Activated CD8-positive, alpha-beta T cell treated with anti-CD3 and anti-CD28 coated beads, Interleukin-2, amount 10 ng/mL, durations not matched to agents 7 days and 5 days (primary cell): ENCODE measurements around the gene FNBP1. TPM values are rescaled to one million over a fixed set of nuclear protein-coding genes. Genes with fewer than 3 reads are reported as not detected.

Experiments used
- ATAC-seq: fragments of 150-1000 bp; cut with Tn5 transposase; one replicate; pipeline ENCODE4 v1.10.0; 2021; ENCODE audit warnings: moderate library complexity
- CTCF ChIA-PET: fragments of 350-600 bp; sonication (Branson Sonifier 250); formaldehyde crosslinking; loops from one replicate; lab custom pipeline; 2021; ENCODE audit warnings: antibody characterized with exemption; lab: Charles Lee
- POLR2A ChIA-PET: fragments of 350-600 bp; sonication (Branson Sonifier 250); formaldehyde crosslinking; loops from one replicate; lab custom pipeline; 2021; ENCODE audit warnings: antibody characterized with exemption; lab: Charles Lee
- DNase-seq: peaks from one replicate; pipeline ENCODE4 v3.0.0-alpha.2; 2020
- H3K27ac Mint-ChIP-seq: one replicate; pipeline ENCODE4 v1.8.0; 2021; ENCODE audit warnings: mild to moderate bottlenecking, mixed read lengths
- H3K27me3 Mint-ChIP-seq: one replicate; pipeline ENCODE4 v1.8.0; 2021; ENCODE audit warnings: low read depth, mixed read lengths
- H3K36me3 Mint-ChIP-seq: one replicate; pipeline ENCODE4 v1.8.0; 2021; ENCODE audit warnings: low read depth, mixed read lengths
- H3K4me1 Mint-ChIP-seq: one replicate; pipeline ENCODE4 v1.8.0; 2021; ENCODE audit warnings: low read depth, mixed read lengths
- H3K4me3 Mint-ChIP-seq: one replicate; pipeline ENCODE4 v1.8.0; 2021; ENCODE audit warnings: mild to moderate bottlenecking, mixed read lengths
- H3K9me3 Mint-ChIP-seq: one replicate; pipeline ENCODE4 v1.8.0; 2022; ENCODE audit warnings: mixed read lengths; ENCODE audit not compliant: insufficient read depth
- total RNA-seq, 2 experiments: library from RNA; stranded (reverse); gene quantifications; one replicate each; pipeline ENCODE4 v1.2.3, GENCODE V29; 2021

The FNBP1 gene
- total RNA-seq, 2 experiments from 2014 or later = 173 to 176 TPM

DNA sequence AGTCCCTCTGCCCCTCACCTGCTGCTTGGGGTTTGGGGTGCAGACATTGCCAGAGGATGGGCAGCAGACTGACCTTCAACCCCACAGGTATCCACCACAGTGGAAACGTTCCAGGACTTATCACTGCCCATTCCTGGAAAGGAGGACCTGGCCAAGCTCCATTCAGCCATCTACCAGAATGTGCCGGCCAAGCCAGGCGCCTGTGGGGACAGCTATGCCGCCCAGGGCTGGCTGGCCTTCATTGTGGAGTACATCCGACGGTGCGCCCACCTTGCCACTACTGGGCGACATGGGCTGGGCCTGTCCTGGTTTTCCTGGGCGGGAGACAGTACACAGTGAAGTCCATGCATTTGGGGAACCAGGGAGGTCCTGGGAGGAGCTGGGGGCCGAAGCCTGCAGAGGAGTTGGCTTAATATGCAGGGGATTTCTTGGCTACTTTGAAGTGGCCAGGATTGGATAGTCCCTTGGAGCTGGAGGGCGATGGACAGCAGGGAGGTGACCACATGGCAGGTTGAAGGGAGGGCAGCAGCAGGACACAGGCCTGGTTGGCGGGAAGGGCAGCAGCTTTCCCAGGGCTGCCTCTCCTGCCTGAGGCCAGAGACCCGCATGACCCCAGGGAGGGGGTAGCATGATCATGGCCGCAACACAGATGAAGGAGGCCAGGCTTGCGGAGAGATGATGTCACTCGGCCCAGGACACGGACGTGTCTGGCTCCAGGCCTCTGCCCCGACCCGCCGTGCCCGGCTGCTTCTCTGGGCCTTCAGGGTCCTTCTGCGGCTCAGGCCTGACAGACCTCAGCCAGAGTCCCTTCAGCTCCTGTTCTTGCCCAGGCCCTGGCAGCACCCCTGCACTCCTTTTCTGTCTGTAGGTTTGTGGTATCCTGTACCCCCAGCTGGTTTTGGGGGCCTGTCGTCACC, 173.1 kb downstream of the FNBP1 start:
- ATAC-seq = no peak
- ChIA-PET POLR2A (interaction anchor here (0.8 to 9.0 kb wide), 10 partner anchors 9 to 63 kb away, joined by 3 to 126 read pairs (median 4); partner anchors contain the start of genes C9orf78 and USP20), CTCF (interaction anchor here (0.8 to 3.3 kb wide), 4 partner anchors 13 to 48 kb away, joined by 3 to 13 read pairs (median 4); no protein-coding TSS in a partner anchor)
- H3K4me3 Mint-ChIP-seq = peak overlapping the region; percentile 67
- DNase-seq = no peak
- no peaks in the 10 kb centered on the region for H3K27me3 Mint-ChIP-seq
- H3K27ac Mint-ChIP-seq = peak overlapping the region; percentile 95
- peaks cover 79% of the 10 kb centered on the region for H3K36me3 Mint-ChIP-seq
- no peaks in the 10 kb centered on the region for H3K9me3 Mint-ChIP-seq
- H3K4me1 Mint-ChIP-seq = peaks cover 84% of the 10 kb centered on the region

DNA sequence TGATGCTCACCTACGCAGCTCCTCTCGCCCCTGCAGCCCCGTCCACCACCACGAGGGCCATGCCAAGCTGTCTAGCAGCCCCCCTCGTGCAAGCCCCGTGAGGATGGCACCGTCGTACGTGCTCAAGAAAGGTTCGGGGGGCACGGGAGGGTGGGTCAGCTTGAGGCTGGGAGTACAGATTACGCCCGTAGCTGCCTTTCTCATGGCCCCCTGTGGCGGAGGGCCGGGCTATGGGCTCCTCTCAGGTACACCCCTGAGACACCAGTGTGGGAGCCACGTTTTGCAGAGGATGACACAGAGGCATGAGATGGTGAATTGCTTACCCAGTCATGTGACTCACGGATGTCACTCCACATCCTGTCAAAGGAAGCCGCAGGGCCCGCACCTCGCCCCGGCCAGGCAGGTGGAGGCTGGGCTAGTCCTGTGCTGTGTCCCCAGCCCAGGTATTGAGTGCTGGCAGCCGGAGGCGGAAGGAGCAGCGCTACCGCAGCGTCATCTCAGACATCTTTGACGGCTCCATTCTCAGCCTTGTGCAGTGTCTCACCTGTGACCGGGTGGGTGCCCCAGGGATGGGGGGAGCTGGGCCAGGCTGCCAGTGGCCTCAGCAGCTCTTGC, 174.0 kb downstream of the FNBP1 start:
- Mint-ChIP-seq H3K9me3 (no peaks in the 10 kb centered on the region), H3K27me3 (no peaks in the 10 kb centered on the region), H3K4me3 (peak overlapping the region; percentile 67), H3K27ac (peak overlapping the region; percentile 95), H3K36me3 (peaks cover 74% of the 10 kb centered on the region), H3K4me1 (peaks cover 84% of the 10 kb centered on the region)
- peak; percentile 96 for DNase-seq
- POLR2A ChIA-PET = interaction anchor here (0.9 to 9.0 kb wide), 12 partner anchors 8 to 174 kb away, joined by 3 to 126 read pairs (median 4); partner anchors contain the start of genes C9orf78, FNBP1 and USP20
- CTCF ChIA-PET = interaction anchor here (0.8 to 3.3 kb wide), 4 partner anchors 14 to 47 kb away, joined by 3 to 13 read pairs (median 4); no protein-coding TSS in a partner anchor
- peak; percentile 85 for ATAC-seq

DNA sequence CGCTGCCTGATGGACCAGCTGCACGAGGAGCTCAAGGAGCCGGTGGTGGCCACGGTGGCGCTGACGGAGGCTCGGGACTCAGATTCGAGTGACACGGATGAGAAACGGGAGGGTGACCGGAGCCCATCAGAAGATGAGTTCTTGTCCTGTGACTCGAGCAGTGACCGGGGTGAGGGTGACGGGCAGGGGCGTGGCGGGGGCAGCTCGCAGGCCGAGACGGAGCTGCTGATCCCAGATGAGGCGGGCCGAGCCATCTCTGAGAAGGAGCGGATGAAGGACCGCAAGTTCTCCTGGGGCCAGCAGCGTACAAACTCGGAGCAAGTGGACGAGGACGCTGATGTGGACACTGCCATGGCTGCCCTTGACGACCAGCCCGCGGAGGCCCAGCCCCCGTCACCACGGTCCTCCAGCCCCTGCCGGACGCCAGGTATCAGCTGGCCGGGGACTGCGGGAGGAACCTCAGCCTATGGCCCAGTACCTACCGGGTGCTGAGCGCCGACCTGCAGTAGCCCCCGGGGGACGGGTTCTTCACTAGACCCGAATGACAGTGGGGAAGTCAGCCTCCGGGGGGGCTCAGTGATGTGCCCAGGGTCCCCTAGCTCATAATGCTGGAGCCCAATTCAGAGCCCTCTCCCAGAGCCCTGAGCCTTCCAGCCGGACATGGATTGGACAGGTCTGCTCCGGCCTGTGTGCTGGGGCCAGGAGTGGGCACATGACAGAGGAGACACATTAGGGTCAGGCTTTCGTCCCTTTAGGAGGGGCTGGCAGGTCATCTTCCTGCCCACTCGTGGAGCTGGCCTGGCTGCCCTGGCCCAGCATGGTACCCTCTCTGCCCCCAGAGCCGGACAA, 174.7 kb downstream of the FNBP1 start:
- CTCF ChIA-PET = interaction anchor here (0.7 to 3.3 kb wide), 3 partner anchors 17 to 32 kb away, joined by 3 to 13 read pairs (median 4); no protein-coding TSS in a partner anchor

DNA sequence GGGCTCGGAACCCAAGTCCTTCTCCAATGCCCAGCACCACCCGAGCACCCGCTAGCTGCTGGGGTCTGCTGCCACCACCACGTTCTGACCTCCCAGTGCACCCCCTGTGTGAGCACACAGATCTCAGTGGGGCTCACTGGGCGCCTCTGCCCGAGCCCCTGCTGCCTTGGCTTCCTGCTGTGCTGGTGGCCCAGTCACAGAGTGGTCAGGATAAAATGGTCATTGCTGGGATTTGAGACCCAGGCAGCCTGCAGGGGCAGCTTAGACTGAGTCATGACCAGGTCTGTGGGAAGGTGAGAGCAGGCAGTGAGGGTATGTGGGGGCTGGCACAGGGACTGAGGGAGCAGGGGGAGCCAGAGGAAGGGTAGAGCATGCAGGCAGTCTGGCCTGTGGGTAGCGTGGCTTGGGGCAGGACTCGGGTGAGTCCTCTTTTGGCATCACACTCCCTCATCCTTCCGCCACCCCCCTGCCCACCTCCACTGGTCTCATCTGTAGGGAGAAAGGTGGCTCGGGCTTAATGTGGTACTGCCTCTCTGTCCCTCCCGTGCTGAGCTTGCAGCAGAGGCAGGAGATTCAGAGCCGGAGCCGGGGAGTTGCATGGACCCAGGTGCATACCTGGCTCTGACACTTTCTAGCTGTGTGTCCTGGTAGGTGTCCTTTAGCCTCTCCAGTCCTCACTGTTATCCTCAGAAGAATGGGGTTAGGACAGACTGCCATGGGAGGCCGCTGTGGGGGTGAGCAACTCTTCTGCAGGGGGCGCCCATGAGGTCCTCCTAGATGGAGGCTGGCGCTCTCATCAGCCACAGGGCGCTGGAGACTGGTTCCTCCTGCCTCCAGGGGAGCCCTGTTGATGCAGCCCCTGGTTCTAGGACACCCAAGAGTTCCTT, 175.6 kb downstream of the FNBP1 start:
- CTCF ChIA-PET = interaction anchor here (0.7 to 3.3 kb wide), 3 partner anchors 18 to 31 kb away, joined by 3 to 13 read pairs (median 4); no protein-coding TSS in a partner anchor
- H3K36me3 Mint-ChIP-seq = peaks cover 72% of the 10 kb centered on the region
- H3K4me3 Mint-ChIP-seq = peak overlapping the region; percentile 51
- H3K4me1 Mint-ChIP-seq = peaks cover 91% of the 10 kb centered on the region
- no peaks in the 10 kb centered on the region for H3K9me3 Mint-ChIP-seq
- peak; percentile 56 for DNase-seq
- ATAC-seq = no peak
- peak overlapping the region; percentile 92 for H3K27ac Mint-ChIP-seq
- no peaks in the 10 kb centered on the region for H3K27me3 Mint-ChIP-seq
- POLR2A ChIA-PET = interaction anchor here (1.2 to 9.0 kb wide), 4 partner anchors 20 to 172 kb away, joined by 5 to 126 read pairs (median 18); partner anchors contain the start of genes C9orf78 and USP20

More for the DNA sequence above, 174.7 kb downstream of the FNBP1 start:
- no peaks in the 10 kb centered on the region for H3K9me3 Mint-ChIP-seq
- H3K27me3 Mint-ChIP-seq = no peaks in the 10 kb centered on the region
- peaks cover 86% of the 10 kb centered on the region for H3K4me1 Mint-ChIP-seq
- peaks cover 74% of the 10 kb centered on the region for H3K36me3 Mint-ChIP-seq
- H3K27ac Mint-ChIP-seq = peak overlapping the region; percentile 95
- POLR2A ChIA-PET = interaction anchor here (0.9 to 9.0 kb wide), 9 partner anchors 8 to 175 kb away, joined by 3 to 126 read pairs (median 5); partner anchors contain the start of genes C9orf78, FNBP1 and USP20
- ATAC-seq = no peak
- no peak for DNase-seq
- H3K4me3 Mint-ChIP-seq = peak overlapping the region; percentile 67

DNA sequence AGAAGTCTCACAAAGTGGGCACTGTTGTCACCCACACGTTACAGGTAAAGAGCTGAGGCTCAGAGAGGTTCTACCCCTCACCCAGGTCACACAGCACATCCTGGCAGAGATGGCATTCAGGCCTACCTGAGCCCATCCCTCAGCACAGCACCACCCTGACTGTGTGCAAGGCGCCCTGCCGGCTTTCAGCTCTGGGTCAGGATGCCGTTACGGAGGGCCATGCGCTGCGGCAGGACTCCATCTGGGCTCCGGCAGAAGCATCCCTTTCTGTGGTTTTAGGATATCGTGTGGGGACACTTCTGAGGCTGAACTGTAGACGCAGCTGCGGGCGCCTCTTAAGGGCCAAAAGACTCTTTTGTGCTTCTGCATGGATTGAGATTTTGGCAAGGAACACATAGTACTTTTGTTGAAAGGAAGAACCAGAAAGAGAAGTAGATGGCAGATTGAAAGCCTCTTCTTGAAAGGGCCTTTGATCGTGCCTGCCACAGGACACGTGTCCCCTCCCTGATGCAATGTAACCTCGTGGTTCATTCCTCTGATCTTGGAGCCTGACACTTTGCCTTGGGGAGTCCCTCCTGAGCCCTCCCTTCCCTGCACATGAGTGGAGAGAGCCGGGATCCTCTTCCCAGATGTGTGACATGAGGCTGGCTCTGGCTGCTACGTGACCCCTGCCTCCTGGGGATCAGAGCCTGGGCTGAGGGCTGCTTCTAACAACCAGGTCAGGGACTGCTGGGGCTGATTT, 176.4 kb downstream of the FNBP1 start:
- peak overlapping the region; percentile 33 for H3K4me3 Mint-ChIP-seq
- ATAC-seq (peak; percentile 22), DNase-seq (peak; percentile 72)
- H3K27ac Mint-ChIP-seq = peak overlapping the region; percentile 92
- peaks cover 72% of the 10 kb centered on the region for H3K36me3 Mint-ChIP-seq
- H3K9me3 Mint-ChIP-seq = no peaks in the 10 kb centered on the region
- peaks cover 94% of the 10 kb centered on the region for H3K4me1 Mint-ChIP-seq
- POLR2A ChIA-PET = interaction anchor here (2.1 to 9.0 kb wide), 3 partner anchors 21 to 173 kb away, joined by 10 to 126 read pairs (median 27); partner anchors contain the start of genes C9orf78 and USP20
- H3K27me3 Mint-ChIP-seq = no peaks in the 10 kb centered on the region
- CTCF ChIA-PET = no interaction called here

DNA sequence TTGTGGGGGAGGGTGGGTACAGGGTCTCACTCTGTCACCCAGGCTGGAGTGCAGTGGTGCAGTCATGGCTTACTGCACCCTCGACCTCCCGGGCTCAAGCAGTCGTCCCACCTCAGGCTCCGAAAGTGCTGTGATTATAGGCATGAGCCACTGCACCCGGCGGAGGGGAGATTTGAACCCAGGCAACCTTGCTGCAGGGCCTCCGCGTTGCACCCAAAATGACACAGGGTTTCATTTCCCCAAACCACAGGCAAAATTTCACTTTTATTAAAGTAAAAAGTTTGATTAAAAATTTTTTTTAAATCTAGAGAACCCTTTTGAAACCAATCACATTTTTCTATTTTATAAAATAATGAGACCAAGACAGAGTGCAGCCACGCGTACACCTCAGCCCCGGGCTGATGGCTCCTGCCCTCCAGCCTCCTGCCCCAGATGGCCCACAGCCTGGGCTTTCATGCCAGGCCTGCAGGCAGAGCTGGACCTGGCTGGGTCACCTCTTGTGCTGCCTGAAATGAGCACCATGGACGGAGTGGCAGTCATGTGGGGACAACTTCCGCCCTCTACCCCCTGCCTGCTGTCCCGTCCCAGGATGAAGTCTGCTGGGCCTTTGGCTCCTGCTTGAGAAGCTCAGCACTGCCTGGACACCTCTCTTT, 177.2 kb downstream of the FNBP1 start:
- Mint-ChIP-seq H3K36me3 (peaks cover 72% of the 10 kb centered on the region), H3K4me1 (peaks cover 94% of the 10 kb centered on the region), H3K27ac (peak overlapping the region; percentile 92), H3K27me3 (no peaks in the 10 kb centered on the region), H3K4me3 (peak overlapping the region; percentile 33), H3K9me3 (no peaks in the 10 kb centered on the region)
- POLR2A ChIA-PET = interaction anchor here (1.3 to 9.0 kb wide), 4 partner anchors 14 to 174 kb away, joined by 3 to 126 read pairs (median 18); partner anchors contain the start of genes C9orf78 and USP20
- CTCF ChIA-PET = interaction anchor here (1.0 to 3.5 kb wide), 2 partner anchors 13 to 20 kb away, joined by 3 to 25 read pairs; no protein-coding TSS in a partner anchor
- DNase-seq = no peak
- ATAC-seq = no peak

DNA sequence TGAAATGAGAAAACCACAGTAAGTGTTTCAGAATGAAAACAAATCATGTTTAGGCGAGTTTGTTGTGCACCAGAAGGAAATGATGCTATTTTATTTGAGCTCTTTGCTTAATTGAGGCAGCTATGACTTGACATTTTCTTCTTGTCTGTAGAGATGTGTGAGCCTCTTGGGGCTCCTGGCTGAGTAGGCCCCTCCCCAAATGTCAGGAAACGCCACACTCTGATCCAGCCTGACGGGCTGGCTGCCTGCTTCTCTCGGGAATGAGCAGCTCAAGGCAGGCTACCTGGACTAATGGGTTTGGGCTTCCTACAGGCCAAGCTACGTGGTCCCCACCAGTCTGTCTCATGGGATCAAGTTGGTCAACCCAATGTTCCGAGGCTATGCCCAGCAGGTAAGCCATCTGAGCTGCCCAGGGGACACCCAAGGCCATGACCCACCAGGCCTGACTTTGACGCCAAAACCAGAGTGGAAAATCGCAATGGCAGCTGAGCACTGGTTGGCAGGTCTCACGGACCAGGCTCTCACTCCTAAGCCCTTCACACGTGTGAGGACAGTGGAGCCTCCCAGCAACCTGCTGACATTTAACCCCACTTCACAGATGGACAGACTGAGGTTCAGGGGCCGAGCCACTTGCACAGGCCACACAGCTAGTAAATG, 177.9 kb downstream of the FNBP1 start:
- ATAC-seq = no peak
- H3K4me3 Mint-ChIP-seq = no peak overlapping the region

DNA sequence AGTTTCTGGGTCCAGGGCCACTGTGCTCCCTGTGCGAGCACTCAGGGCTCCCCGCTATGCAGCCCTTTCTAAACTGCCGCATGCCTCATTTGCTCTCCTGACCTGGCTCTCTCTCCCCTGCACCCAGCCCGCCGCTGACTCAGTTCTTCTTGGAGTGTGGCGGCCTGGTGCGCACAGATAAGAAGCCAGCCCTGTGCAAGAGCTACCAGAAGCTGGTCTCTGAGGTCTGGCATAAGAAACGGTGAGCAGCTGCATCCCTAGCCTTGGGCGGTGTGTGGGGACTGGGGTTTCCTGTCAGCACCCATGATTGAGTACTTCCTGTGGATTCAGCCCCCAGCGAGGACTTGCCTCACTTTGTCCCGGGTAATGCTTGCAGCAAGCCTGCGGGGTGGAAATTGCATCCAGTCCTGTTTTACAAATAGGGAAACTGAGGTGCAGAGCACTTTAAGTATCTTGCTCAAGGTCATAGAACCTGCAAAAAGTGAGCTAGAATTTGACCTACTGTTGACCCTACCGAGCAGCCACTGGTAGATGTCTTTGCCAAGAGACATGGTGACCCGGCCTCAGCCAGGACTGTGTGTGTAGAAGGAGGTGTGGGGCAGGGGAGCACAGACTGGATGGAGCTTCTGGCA, 179.8 kb downstream of the FNBP1 start:
- H3K36me3 Mint-ChIP-seq = peaks cover 70% of the 10 kb centered on the region
- H3K27ac Mint-ChIP-seq = peak overlapping the region; percentile 92
- H3K9me3 Mint-ChIP-seq = no peaks in the 10 kb centered on the region
- H3K4me3 Mint-ChIP-seq = peak overlapping the region; percentile 55
- CTCF ChIA-PET = interaction anchor here (1.0 to 3.5 kb wide), 5 partner anchors 9 to 125 kb away, joined by 3 to 25 read pairs (median 5); no protein-coding TSS in a partner anchor
- peaks cover 80% of the 10 kb centered on the region for H3K4me1 Mint-ChIP-seq
- no peaks in the 10 kb centered on the region for H3K27me3 Mint-ChIP-seq
- peak; percentile 93 for DNase-seq
- POLR2A ChIA-PET = interaction anchor here (0.6 to 9.0 kb wide), 7 partner anchors 9 to 29 kb away, joined by 3 to 126 read pairs (median 3); partner anchors contain the start of genes C9orf78 and USP20
- peak; percentile 84 for ATAC-seq

More for the DNA sequence above, 177.9 kb downstream of the FNBP1 start:
- peak overlapping the region; percentile 75 for H3K27ac Mint-ChIP-seq
- peaks cover 92% of the 10 kb centered on the region for H3K4me1 Mint-ChIP-seq
- peaks cover 69% of the 10 kb centered on the region for H3K36me3 Mint-ChIP-seq
- POLR2A ChIA-PET = interaction anchor here (0.6 to 9.0 kb wide), 6 partner anchors 13 to 73 kb away, joined by 3 to 126 read pairs (median 14); partner anchors contain the start of genes C9orf78 and USP20
- CTCF ChIA-PET = interaction anchor here (0.6 to 3.5 kb wide), 5 partner anchors 14 to 36 kb away, joined by 3 to 25 read pairs (median 3); no protein-coding TSS in a partner anchor
- DNase-seq = no peak
- no peaks in the 10 kb centered on the region for H3K9me3 Mint-ChIP-seq
- H3K27me3 Mint-ChIP-seq = no peaks in the 10 kb centered on the region
